GM21390 (cell line): Measurements from ENCODE around the gene TREX2.

ENCODE experiments used
- ATAC-seq: cut with Tn5 transposase; IDR thresholded peaks from one replicate; pipeline ENCODE4 v1.9.1; 2021; ENCODE audit not compliant: unreplicated experiment

Gene TREX2

GRCh38 chrX:153476666-153477363, 31.0 kb upstream of the TREX2 start:
- ATAC-seq = no peak

- no peak for ATAC-seq
Measured at GRCh38 chrX:153475751-153476281, 30.0 kb upstream of the TREX2 start.

GRCh38 chrX:153475271-153475670, 29.4 kb upstream of the TREX2 start:
- ATAC-seq = no peak

- ATAC-seq = no peak
Measured at GRCh38 chrX:153474718-153475117, 28.9 kb upstream of the TREX2 start.

GRCh38 chrX:153474266-153474665, 28.4 kb upstream of the TREX2 start:
- ATAC-seq = no peak

- ATAC-seq = no peak
Measured at GRCh38 chrX:153473126-153473525, 27.3 kb upstream of the TREX2 start.

- ATAC-seq = no peak
Measured at GRCh38 chrX:153471663-153472280, 25.9 kb upstream of the TREX2 start.

- peak; percentile 85 for ATAC-seq
Measured at GRCh38 chrX:153470411-153471363, 24.8 kb upstream of the TREX2 start, which contains the start of gene HAUS7. TSS of gene HAUS7 (minus strand) at chrX:153470576. CDS start at chrX:153470557, 19 bp downstream.

GRCh38 chrX:153469811-153470410, 24.1 kb upstream of the TREX2 start:
- ATAC-seq = peak; percentile 41

- no peak for ATAC-seq
Measured at GRCh38 chrX:153468008-153468580, 22.2 kb upstream of the TREX2 start.

GRCh38 chrX:153465691-153466380, 20.0 kb upstream of the TREX2 start:
- no peak for ATAC-seq

GRCh38 chrX:153464116-153464515, 18.3 kb upstream of the TREX2 start:
- no peak for ATAC-seq

- no peak for ATAC-seq
Measured at GRCh38 chrX:153463556-153463955, 17.7 kb upstream of the TREX2 start.

GRCh38 chrX:153463031-153463430, 17.2 kb upstream of the TREX2 start:
- no peak for ATAC-seq

- ATAC-seq = no peak
Measured at GRCh38 chrX:153462291-153462690, 16.4 kb upstream of the TREX2 start.

- no peak for ATAC-seq
Measured at GRCh38 chrX:153460826-153461225, 15.0 kb upstream of the TREX2 start.

GRCh38 chrX:153459986-153460385, 14.1 kb upstream of the TREX2 start:
- ATAC-seq = no peak

GRCh38 chrX:153458476-153458875, 12.6 kb upstream of the TREX2 start:
- ATAC-seq = no peak

GRCh38 chrX:153457827-153458466, 12.1 kb upstream of the TREX2 start:
- ATAC-seq = no peak
